Hepatocyte (in vitro differentiated cells): ENCODE measurements around the gene ELAVL3.

Experiments
- EZH2 ChIP-seq: fragments of 200-600 bp; sonication (generic); IDR thresholded peaks from 2 replicates; pipeline ENCODE4 v1.6.1; 2016; ENCODE audit warnings: antibody characterized with exemption, mild to moderate bottlenecking, borderline replicate concordance
- EZH2phosphoT487 ChIP-seq: fragments of 200-600 bp; sonication (generic); IDR thresholded peaks from one replicate; pipeline ENCODE4 v1.6.1; 2018; ENCODE audit warnings: antibody characterized with exemption, mild to moderate bottlenecking, low read depth, moderate library complexity; ENCODE audit not compliant: unreplicated experiment, severe bottlenecking
- TF ChIP-seq, protein P1 (sequence below): fragments of 200-600 bp; sonication (generic); IDR thresholded peaks from 2 replicates; pipeline ENCODE4 v1.5.1; 2016; ENCODE audit warnings: antibody characterized with exemption, mild to moderate bottlenecking; ENCODE audit not compliant: poor library complexity

- TF ChIP-seq, protein P1, sequence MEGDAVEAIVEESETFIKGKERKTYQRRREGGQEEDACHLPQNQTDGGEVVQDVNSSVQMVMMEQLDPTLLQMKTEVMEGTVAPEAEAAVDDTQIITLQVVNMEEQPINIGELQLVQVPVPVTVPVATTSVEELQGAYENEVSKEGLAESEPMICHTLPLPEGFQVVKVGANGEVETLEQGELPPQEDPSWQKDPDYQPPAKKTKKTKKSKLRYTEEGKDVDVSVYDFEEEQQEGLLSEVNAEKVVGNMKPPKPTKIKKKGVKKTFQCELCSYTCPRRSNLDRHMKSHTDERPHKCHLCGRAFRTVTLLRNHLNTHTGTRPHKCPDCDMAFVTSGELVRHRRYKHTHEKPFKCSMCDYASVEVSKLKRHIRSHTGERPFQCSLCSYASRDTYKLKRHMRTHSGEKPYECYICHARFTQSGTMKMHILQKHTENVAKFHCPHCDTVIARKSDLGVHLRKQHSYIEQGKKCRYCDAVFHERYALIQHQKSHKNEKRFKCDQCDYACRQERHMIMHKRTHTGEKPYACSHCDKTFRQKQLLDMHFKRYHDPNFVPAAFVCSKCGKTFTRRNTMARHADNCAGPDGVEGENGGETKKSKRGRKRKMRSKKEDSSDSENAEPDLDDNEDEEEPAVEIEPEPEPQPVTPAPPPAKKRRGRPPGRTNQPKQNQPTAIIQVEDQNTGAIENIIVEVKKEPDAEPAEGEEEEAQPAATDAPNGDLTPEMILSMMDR = no peak
- TF ChIP-seq EZH2 (no peak), EZH2phosphoT487 (no peak)
These were observed 26.1 kb upstream of the ELAVL3 start for GRCh38 chr19:11506967-11507366.
